ENCODE measurements around the gene MACC1.
"Not testable (repeated sequence)": the region's sequence is repeated elsewhere in the genome, so short reads cannot be mapped to it uniquely, and the experiment has no call there.

MACC1 gene

DNA sequence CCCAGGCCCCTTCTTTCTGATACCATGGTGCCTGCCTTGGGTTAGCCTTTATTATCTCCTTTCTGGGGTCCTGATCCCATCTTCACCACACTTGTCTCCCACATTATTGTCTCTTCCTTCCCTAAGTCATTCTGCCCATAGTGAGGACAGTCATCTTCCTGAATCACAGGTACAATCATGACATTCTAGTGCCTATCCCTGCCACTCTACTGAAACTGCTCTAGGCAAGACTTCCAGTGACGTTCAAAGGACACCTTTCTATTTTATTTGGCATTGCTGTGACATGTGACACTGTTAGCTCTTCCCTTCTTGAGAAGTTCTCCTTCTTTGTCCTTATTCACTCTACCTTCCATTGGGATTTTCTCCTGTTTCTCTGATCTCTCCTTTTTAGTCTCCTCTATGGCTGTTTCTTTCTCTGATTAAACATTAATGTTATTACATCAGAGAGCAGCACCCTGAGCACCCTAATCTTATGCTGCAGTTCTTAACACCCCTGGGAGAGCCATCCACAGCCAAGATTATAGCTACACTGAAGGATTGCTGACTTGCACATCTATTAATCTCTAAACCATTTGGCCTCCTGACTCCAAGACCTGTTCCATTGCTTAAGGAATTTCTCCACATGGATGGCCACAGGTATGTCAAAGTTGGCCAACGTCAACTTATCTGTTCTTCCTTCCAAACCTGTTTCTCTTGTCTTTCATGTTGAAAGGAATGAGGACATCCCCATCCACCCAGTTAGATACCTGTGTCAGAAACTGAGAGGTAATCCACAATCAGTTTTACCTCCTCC, 10.9 kb downstream of the MACC1 start:
- DNase-seq, result no peak

- no peak for DNase-seq
These were observed 13.9 kb downstream of the MACC1 start for GRCh38 chr7:20203316-20203715.

GRCh38 chr7:20201380-20201779, 15.8 kb downstream of the MACC1 start:
- no peak for DNase-seq

- DNase-seq, result no peak
These were observed 16.2 kb downstream of the MACC1 start for GRCh38 chr7:20200971-20201370.

DNA sequence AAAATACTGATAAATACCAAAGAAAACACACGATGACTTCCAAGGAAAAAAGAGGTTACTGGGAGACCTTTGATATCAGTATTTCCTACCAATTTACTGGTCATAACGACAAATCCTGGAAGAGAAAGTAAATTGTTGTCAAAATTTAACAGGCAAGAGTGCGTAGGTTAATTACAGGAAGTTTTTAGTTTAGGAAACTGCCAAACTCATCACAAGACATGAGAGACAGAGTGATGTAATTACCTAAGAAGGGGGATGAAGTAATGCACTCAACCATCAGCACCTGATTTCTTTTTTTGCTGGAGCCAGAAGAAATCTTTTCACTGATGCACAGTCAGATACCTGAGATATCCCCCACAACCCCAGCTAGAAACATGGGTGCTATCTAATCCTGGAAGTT, 16.8 kb downstream of the MACC1 start:
- DNase-seq, result no peak

DNA sequence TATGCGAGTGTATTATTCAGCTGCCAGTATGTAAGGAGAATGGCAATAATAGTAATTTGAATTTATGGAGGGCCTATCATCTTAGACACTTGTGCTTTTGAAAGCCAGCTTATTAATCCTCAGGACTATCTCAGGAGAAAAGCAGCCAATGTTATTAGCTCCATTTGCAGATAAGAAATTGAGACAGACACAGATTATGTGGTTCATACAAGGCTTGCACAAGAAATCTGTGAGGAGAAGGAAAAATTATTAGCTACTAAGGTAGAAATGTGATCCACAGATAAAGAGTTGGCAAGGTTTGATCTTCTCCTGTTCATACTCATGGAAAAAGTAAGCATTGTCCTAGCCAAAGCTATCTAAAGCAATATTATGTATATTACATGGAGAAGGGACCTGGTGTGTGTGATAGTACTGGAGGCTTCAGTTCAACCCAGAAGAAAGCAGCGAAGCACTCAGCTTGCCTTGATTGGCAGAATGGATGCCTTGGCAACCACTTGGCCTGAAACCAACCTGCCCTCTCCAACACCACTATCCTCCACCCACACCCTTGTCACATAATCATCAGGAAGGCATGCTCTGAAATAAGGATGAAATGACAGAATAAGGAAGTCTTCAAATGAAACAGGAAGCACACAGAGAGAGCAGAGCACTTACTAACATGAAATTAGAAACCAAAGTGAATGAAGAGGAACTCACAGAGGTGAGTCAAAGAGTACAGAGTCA, 18.0 kb downstream of the MACC1 start:
- DNase-seq, result no peak

- no peak for DNase-seq
These were observed 18.9 kb downstream of the MACC1 start for GRCh38 chr7:20198260-20198659.

DNA sequence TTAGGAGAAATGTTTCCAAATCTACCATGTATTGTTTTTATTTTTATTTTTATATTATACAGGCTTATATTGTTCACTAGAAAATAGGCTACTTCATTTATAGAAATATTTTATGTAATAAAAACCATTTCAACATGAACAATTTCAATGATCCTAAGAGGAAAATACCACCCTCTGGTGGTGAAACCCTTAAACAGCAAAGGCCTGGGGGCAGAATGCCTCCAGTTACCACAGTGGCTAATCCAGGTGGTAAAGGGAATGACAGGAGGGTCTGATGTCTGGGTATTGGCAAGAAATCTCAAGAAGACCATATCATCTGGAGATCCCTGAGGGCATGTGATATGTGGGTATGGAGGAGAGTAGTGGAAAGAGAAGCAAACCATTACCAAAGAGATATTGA, 19.3 kb downstream of the MACC1 start:
- no peak for DNase-seq

DNA sequence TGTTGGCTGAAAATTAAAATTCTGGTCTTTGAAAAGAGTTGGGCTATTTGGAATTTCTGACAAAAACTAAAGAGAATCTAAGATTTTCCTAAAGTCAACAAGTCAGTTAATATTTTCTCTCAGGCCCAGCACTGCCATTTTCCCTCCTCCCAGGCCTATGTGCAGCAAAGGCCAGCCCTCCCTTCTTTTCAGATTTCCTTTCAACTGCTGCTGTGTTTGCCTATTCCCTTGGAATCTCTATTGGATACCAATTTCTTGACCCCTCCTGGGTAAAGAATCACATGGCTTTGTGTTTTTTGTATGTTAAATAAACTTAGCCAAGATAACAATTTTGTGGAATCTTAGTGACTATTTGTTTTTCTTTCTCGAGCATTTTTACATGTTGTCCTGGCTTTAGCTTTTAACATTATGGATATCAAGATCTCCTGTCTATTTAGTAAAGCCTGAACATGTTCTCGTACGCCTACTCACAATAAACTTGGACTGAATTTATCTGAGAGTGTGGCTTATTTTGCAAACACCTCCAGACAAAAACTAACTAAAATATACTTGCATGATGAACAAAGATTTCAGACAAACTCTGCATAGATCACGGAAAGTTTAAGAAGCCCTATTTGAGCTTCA, 19.9 kb downstream of the MACC1 start:
- no peak for DNase-seq

GRCh38 chr7:20194343-20194995, 22.7 kb downstream of the MACC1 start:
- no peak for DNase-seq

DNA sequence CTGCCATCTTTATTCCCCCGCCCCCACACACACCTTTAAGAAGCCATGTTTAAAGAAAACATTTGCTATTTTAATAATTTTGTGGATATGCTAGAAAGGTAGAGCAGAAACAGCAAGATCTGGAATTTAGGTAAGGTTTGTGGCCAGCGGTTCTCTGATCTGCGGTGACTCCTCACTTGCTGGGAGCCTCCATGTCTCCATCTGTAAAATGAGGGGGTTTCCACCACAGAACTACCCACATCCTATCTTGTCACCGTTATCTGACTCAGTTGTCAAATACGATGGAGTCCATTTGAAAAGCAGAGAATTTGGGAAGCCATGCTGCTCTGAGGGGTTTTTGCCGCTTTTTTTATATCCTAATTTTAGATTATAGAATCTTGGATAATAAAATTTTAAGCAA, 23.3 kb downstream of the MACC1 start:
- no peak for DNase-seq

DNA sequence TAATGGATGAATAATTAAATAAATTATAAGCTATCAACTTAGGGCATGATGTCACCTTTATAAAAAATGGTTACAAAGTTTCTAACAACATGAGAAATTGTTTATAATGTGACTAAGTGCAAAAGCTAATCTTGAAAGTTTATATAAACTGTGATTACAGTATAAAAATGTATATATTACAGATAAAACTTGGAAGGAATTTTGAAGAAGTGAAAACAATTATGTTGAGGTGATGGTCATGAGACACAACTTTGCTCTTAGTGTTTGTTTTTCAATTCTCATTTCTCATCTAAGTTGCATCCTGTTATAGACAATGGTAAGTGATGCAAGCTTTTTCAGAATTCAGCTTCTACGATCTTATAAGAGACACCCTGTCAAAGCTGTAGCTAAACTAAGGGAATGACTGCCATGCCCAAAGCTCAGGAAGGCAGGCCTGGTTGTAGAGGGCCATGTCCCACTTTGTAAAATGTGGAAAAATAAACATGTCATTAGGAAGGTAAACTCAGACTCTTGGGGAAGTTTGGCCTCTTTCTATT, 23.9 kb downstream of the MACC1 start:
- no peak for DNase-seq

DNA sequence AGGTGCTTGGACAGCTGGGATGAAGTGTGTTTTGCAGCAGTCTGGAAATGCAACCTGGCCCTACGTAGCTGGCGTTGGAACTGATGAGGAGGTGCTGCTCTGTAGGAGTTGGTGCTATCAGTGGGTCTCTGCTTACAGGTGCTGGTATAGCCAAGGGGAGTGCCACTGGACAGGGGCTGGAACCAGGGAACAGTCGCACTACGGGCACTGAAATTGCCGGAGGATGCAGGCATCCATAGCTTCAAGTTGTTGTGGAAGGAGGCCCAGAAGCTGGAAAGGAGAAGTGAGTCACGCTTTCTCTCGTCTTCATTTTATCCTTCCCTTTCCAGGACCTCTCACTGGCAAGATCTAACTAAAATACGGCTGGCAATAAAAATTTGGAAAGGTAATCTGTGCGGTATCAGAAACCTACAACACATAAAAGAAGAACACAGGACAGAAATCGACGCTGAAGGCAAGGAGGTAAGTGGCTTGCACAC, 25.8 kb downstream of the MACC1 start:
- DNase-seq, result no peak

- no peak for DNase-seq
These were observed 26.4 kb downstream of the MACC1 start for GRCh38 chr7:20190560-20191390.

- no peak for DNase-seq
These were observed 27.3 kb downstream of the MACC1 start for GRCh38 chr7:20189852-20190251.

GRCh38 chr7:20188567-20188966, 28.6 kb downstream of the MACC1 start:
- no peak for DNase-seq

- DNase-seq, result not testable (repeated sequence)
These were observed 29.3 kb downstream of the MACC1 start for GRCh38 chr7:20187850-20188249.

- DNase-seq, result no peak
These were observed 31.2 kb downstream of the MACC1 start for GRCh38 chr7:20185988-20186387.

GRCh38 chr7:20183086-20183485, 34.1 kb downstream of the MACC1 start:
- no peak for DNase-seq

DNA sequence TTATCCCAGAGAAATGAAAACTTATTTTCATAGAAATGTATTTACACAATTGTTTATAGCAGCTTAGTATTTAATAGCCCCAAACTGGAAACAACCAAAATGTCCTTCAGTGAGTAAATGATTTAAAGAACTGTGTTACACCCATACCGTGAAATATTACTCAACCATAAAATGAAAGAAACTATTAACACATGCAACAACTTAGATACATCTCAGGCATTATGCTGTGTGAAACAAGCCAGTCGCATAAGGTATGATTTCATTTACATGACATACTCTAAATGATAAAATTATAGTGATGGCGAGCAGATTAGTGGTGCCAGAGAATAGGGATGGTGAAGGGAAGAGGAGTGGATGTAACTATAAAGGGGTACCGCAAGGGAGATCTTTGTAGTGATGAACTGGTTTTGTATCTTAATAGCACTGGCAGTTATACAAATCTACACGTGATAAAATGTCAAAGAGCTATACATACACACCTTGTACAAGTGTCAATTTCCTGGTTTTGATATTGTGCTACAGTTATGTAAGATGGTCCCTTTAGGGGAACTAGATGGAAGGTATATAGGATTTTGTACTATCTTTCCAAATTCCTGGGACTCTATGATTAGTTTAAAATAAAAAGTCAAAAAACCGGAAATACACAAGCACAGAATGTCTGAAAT, 40.5 kb downstream of the MACC1 start:
- no peak for DNase-seq

DNA sequence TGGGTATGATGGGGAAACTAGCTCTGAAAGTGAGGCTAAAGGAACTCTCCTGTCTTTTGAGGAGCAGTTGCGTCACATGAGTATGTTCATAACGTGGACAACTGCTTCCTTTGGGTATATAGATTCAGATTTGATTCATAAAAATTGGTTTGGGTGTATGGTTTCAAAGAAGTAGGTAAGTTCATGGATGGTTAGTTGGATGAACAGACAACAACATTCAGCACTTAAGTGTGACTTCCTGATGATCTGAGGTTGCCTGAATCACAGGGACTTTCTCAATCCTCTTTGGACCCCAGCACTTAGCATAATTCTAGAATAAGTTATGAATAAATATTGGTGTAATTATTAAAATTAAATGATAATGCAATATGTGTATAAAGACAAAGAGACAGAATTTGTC, 43.4 kb downstream of the MACC1 start:
- DNase-seq, result no peak

Data from eye (tissue), 1 donor.